ENCODE measurements around the gene REP15.

Gene REP15

DNA sequence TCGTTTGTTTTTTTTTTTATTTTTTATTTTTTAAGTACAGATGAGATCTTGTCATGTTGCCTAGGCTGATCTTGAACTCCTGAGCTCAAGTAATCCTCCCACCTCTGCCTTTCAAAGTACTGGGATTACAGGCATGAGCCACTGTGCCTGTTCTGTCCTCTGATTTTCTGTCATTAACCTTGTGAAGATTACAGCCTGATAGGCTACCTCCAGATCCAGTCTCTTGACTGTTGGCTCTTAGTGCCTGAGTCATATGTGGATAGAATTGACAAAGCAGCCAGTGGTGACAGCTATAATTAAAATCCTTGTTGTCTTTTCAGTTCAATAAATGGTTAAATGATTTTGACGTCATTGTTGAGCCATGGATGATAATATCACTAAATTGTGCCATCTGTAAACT is 21.3 kb upstream of the REP15 start:
- no peak overlapping the region for H3K4me3 ChIP-seq (ENCODE audit: low read depth, low read length)
- DNase-seq (ENCODE audit: low read depth, low spot score), result no peak
- POLR2A ChIA-PET, result no interaction called here
- TF ChIP-seq, protein P1, sequence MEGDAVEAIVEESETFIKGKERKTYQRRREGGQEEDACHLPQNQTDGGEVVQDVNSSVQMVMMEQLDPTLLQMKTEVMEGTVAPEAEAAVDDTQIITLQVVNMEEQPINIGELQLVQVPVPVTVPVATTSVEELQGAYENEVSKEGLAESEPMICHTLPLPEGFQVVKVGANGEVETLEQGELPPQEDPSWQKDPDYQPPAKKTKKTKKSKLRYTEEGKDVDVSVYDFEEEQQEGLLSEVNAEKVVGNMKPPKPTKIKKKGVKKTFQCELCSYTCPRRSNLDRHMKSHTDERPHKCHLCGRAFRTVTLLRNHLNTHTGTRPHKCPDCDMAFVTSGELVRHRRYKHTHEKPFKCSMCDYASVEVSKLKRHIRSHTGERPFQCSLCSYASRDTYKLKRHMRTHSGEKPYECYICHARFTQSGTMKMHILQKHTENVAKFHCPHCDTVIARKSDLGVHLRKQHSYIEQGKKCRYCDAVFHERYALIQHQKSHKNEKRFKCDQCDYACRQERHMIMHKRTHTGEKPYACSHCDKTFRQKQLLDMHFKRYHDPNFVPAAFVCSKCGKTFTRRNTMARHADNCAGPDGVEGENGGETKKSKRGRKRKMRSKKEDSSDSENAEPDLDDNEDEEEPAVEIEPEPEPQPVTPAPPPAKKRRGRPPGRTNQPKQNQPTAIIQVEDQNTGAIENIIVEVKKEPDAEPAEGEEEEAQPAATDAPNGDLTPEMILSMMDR (IDR thresholded peaks at IDR 0.05; ENCODE audit: insufficient read depth, low read length, missing control alignments), result no peak
- CTCF ChIA-PET, result interaction anchor here (1.1 to 1.8 kb wide), 3 partner anchors 12 to 29 kb away, joined by 3 to 6 read pairs (median 4); no protein-coding TSS in a partner anchor

DNA sequence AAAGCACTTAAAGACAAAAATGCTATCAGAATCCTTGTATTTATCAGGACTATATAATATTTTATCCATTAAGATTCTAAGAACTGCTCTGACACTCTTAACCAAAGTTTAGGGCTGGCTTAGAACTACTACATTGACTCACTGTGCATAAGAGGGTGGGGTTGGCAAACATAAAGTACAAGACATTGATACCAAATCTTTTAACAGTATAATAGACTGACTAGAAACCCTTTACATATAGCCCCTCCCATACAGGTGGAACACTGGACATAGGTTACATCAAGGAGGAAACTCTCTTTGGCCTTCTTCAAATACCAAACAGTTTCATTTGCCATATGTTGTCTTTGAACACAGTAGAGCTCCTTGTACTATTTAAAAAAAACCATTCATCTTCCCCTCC is 15.6 kb upstream of the REP15 start:
- H3K4me3 ChIP-seq (ENCODE audit: low read depth, low read length), result no peak overlapping the region
- ChIA-PET CTCF (no interaction called here), POLR2A (no interaction called here)
- DNase-seq (ENCODE audit: low read depth, low spot score), result no peak
- TF ChIP-seq, protein P1 (IDR thresholded peaks at IDR 0.05; ENCODE audit: insufficient read depth, low read length, missing control alignments), result no peak

DNA sequence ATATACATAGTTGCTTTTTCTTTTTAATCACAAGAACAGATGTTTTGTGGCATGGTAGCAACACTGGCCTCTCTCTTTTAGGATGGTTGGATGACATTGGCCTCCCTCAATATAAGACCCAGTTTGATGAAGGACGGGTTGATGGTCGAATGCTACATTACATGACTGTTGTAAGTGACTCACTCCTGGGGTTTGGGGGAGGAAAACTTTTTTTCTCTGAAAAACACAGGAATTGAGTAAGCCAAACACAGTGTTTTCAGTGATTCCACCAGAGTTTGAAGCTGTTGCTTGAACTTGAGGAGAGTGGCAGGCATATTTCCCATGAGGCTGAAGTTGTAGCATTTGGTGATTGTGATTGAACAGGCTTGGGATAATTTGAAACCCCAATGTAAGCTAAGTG is 13.7 kb upstream of the REP15 start:
- CTCF ChIA-PET, result interaction anchor here (1.0 to 2.1 kb wide), 4 partner anchors 9 to 258 kb away, joined by 3 to 11 read pairs (median 6); no protein-coding TSS in a partner anchor
- H3K4me3 ChIP-seq (ENCODE audit: low read depth, low read length), result no peak overlapping the region
- DNase-seq (ENCODE audit: low read depth, low spot score), result no peak
- TF ChIP-seq, protein P1 (IDR thresholded peaks at IDR 0.05; ENCODE audit: insufficient read depth, low read length, missing control alignments), result no peak
- POLR2A ChIA-PET, result no interaction called here

DNA sequence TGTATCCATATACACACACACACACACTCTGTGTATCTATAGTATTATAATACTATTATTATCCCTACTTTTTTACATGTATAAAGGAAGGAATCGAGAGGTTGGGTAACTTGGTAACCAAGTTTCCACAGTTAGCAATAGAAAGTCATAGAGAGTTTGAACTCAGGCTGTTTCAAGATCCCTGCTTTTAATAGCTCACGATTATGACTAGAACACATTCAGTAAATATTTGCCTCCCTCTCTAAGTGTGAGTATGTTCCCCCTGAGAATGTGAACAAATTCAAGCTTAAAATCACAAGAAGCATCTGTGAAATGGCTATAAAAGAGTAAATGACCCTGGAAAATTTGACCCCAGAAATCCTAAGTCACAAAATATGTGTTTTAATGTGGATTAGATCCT is 11.0 kb upstream of the REP15 start:
- TF ChIP-seq, protein P1 (IDR thresholded peaks at IDR 0.05; ENCODE audit: insufficient read depth, low read length, missing control alignments), result no peak
- POLR2A ChIA-PET, result no interaction called here
- H3K4me3 ChIP-seq (ENCODE audit: low read depth, low read length), result no peak overlapping the region
- DNase-seq (ENCODE audit: low read depth, low spot score), result no peak
- CTCF ChIA-PET, result interaction anchor here (1.0 to 2.4 kb wide), 2 partner anchors 18 to 21 kb away, joined by 3 to 6 read pairs; no protein-coding TSS in a partner anchor

DNA sequence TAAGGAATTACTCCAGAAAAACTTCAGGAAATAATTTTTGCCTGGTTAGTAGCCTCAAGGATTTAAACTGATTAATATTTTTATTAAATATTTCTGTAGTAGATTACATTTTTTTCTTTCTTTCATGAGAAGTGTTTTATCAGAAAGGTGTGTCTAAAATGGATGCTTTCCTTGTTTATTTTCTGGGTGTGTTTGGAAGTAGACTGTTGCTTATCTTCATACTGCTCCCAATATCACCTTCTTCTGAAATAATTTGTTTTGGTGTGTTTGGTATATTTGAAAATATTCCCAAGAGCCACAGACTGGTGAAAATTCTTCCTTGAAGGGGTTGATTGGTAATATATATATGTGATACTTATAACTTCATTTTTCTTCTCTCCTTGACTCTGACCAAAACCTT is 10.1 kb upstream of the REP15 start:
- TF ChIP-seq, protein P1 (IDR thresholded peaks at IDR 0.05; ENCODE audit: insufficient read depth, low read length, missing control alignments), result no peak
- POLR2A ChIA-PET, result no interaction called here
- no peak for DNase-seq (ENCODE audit: low read depth, low spot score)
- H3K4me3 ChIP-seq (ENCODE audit: low read depth, low read length), result no peak overlapping the region
- CTCF ChIA-PET, result interaction anchor here (1.0 kb wide), 2 partner anchors 11 to 17 kb away, joined by 3 read pairs; no protein-coding TSS in a partner anchor

DNA sequence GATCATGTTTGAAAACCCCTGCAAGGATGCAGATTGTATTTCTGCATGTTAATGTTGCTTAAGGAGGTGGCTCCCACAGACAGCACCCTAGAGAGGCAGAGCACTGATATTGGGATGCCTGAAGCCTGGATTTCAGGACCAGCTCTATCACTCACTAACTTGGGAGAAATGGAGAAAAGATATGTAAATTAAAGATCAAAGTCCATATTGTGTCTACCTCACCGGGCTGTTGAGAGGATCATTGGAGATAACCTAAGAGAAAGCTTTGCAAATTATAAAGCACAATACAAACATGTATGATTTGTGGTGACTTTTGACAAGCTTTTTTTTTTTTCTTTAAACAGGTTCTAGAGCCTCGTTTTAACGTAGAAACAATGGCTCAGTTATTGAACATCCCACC is 7.6 kb upstream of the REP15 start:
- H3K4me3 ChIP-seq (ENCODE audit: low read depth, low read length), result no peak overlapping the region
- ChIA-PET POLR2A (no interaction called here), CTCF (interaction anchor here (1.0 to 2.7 kb wide), 4 partner anchors 13 to 17 kb away, joined by 3 to 8 read pairs (median 4); no protein-coding TSS in a partner anchor)
- DNase-seq (ENCODE audit: low read depth, low spot score), result no peak
- TF ChIP-seq, protein P1 (IDR thresholded peaks at IDR 0.05; ENCODE audit: insufficient read depth, low read length, missing control alignments), result no peak
